ENCODE data around the gene PARP16.

DNA sequence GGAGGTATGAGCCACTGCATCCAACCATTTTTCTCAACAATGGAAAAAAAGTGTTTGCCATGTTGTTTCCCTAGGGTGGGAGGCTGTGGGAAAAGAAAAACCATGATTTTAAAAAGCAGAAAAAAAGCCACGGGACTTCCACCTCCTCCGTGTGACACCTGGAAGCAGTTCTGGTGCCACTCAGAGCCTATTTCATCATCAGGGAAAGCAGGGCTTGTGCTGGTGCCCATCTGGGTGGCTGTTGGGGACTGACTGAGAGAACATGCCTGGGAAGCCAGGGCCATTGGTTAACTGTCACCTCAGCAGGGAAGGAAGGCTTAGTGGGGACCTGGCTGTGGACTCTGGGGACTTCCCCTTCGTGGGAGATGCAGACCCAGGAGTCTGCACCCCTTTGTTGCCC is 25.1 kb upstream of the PARP16 start:
- TF ChIP-seq, protein P1, sequence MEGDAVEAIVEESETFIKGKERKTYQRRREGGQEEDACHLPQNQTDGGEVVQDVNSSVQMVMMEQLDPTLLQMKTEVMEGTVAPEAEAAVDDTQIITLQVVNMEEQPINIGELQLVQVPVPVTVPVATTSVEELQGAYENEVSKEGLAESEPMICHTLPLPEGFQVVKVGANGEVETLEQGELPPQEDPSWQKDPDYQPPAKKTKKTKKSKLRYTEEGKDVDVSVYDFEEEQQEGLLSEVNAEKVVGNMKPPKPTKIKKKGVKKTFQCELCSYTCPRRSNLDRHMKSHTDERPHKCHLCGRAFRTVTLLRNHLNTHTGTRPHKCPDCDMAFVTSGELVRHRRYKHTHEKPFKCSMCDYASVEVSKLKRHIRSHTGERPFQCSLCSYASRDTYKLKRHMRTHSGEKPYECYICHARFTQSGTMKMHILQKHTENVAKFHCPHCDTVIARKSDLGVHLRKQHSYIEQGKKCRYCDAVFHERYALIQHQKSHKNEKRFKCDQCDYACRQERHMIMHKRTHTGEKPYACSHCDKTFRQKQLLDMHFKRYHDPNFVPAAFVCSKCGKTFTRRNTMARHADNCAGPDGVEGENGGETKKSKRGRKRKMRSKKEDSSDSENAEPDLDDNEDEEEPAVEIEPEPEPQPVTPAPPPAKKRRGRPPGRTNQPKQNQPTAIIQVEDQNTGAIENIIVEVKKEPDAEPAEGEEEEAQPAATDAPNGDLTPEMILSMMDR (IDR thresholded peaks at IDR 0.05) = no peak
- TF ChIP-seq POLR2AphosphoS5 (IDR thresholded peaks at IDR 0.05) = no peak

Measured in sigmoid colon (tissue), 4 donors.